Stomach smooth muscle (tissue), 2 donors: ENCODE results near the gene PKHD1.
"Not testable (repeated sequence)": the region's sequence is repeated elsewhere in the genome, so short reads cannot be mapped to it uniquely, and the experiment has no call there.

Experiments
- H3K27ac ChIP-seq: one replicate; pipeline ENCODE4 v1.7.0; 2013; ENCODE audit warnings: mild to moderate bottlenecking, low read length, inconsistent platforms
- H3K27me3 ChIP-seq, 2 donors: one replicate each; pipeline ENCODE4 v1.7.0; 2013; ENCODE audit warnings: low read length in 2 of 2; ENCODE audit not compliant: insufficient read depth in 2 of 2, control insufficient read depth in 1 of 2
- H3K36me3 ChIP-seq, 2 donors: one replicate each; pipeline ENCODE4 v1.7.0; 2013; ENCODE audit warnings: low read length in 2 of 2; ENCODE audit not compliant: control insufficient read depth in 2 of 2, insufficient read depth in 2 of 2
- H3K4me1 ChIP-seq: one replicate; pipeline ENCODE4 v1.7.0; 2013; ENCODE audit warnings: low read length; ENCODE audit not compliant: control insufficient read depth, insufficient read depth
- H3K4me3 ChIP-seq, 2 donors: one replicate each; pipeline ENCODE4 v1.7.0; 2013; ENCODE audit warnings: low read length in 2 of 2
- H3K9ac ChIP-seq, 2 donors: one replicate each; pipeline ENCODE4 v1.7.0; 2013; ENCODE audit warnings: low read length in 2 of 2, mild to moderate bottlenecking in 1 of 2
- H3K9me3 ChIP-seq, 2 donors: one replicate each; pipeline ENCODE4 v1.7.0; 2013; ENCODE audit warnings: low read length in 2 of 2; ENCODE audit not compliant: control insufficient read depth in 2 of 2
- donor health status: healthy.
- donor health status: Pancreatic carcinoma.

PKHD1 gene

GRCh38 chr6:51865176-51865575 lies 222.2 kb downstream of the PKHD1 start:
- H3K4me1 ChIP-seq: no peaks in the 10 kb centered on the region
- H3K36me3 ChIP-seq: no peaks in the 10 kb centered on the region
- H3K9me3 ChIP-seq: peaks cover 0 to 3% of the 10 kb centered on the region in 2 donors
- no peak overlapping the region for H3K4me3 ChIP-seq
- no peaks in the 10 kb centered on the region for H3K27me3 ChIP-seq
- no peak overlapping the region for H3K9ac ChIP-seq
- no peak overlapping the region for H3K27ac ChIP-seq

- Histone ChIP-seq H3K27ac (no peak overlapping the region), H3K4me3 (no peak overlapping the region), H3K36me3 (no peaks in the 10 kb centered on the region), H3K9ac (no peak overlapping the region), H3K4me1 (no peaks in the 10 kb centered on the region), H3K27me3 (no peaks in the 10 kb centered on the region), H3K9me3 (no peaks in the 10 kb centered on the region)
Measured at GRCh38 chr6:51857134-51857533, 230.3 kb downstream of the PKHD1 start.

- Histone ChIP-seq H3K36me3 (no peaks in the 10 kb centered on the region), H3K4me3 (no peak overlapping the region), H3K4me1 (no peaks in the 10 kb centered on the region), H3K27me3 (no peaks in the 10 kb centered on the region), H3K27ac (no peak overlapping the region), H3K9ac (no peak overlapping the region), H3K9me3 (no peaks in the 10 kb centered on the region)
Measured at GRCh38 chr6:51856508-51856907, 230.9 kb downstream of the PKHD1 start.

GRCh38 chr6:51855310-51856082 lies 231.9 kb downstream of the PKHD1 start:
- H3K9me3 ChIP-seq: no peaks in the 10 kb centered on the region
- no peak overlapping the region for H3K9ac ChIP-seq
- no peak overlapping the region for H3K4me3 ChIP-seq
- no peaks in the 10 kb centered on the region for H3K36me3 ChIP-seq
- no peaks in the 10 kb centered on the region for H3K4me1 ChIP-seq
- no peak overlapping the region for H3K27ac ChIP-seq
- no peaks in the 10 kb centered on the region for H3K27me3 ChIP-seq

GRCh38 chr6:51854876-51855275 lies 232.5 kb downstream of the PKHD1 start:
- no peak overlapping the region for H3K27ac ChIP-seq
- H3K4me1 ChIP-seq: no peaks in the 10 kb centered on the region
- H3K36me3 ChIP-seq: no peaks in the 10 kb centered on the region
- no peaks in the 10 kb centered on the region for H3K9me3 ChIP-seq
- no peak overlapping the region for H3K4me3 ChIP-seq
- H3K27me3 ChIP-seq: no peaks in the 10 kb centered on the region
- no peak overlapping the region for H3K9ac ChIP-seq

GRCh38 chr6:51854347-51854746 lies 233.1 kb downstream of the PKHD1 start:
- H3K9me3 ChIP-seq: no peaks in the 10 kb centered on the region
- H3K4me3 ChIP-seq: no peak overlapping the region

GRCh38 chr6:51853109-51853508 lies 234.3 kb downstream of the PKHD1 start:
- not testable (repeated sequence) for H3K27me3 ChIP-seq, H3K36me3 ChIP-seq, H3K9ac ChIP-seq, H3K4me1 ChIP-seq, H3K9me3 ChIP-seq, H3K4me3 ChIP-seq, H3K27ac ChIP-seq

More at GRCh38 chr6:51854347-51854746, 233.1 kb downstream of the PKHD1 start:
- Histone ChIP-seq H3K4me1 (no peaks in the 10 kb centered on the region), H3K9ac (no peak overlapping the region), H3K27ac (no peak overlapping the region), H3K36me3 (no peaks in the 10 kb centered on the region), H3K27me3 (no peaks in the 10 kb centered on the region)

- Histone ChIP-seq H3K9ac (no peak overlapping the region), H3K9me3 (no peaks in the 10 kb centered on the region), H3K4me1 (no peaks in the 10 kb centered on the region), H3K36me3 (no peaks in the 10 kb centered on the region), H3K27ac (no peak overlapping the region), H3K27me3 (no peaks in the 10 kb centered on the region), H3K4me3 (no peak overlapping the region)
Measured at GRCh38 chr6:51846531-51846930, 240.9 kb downstream of the PKHD1 start.

GRCh38 chr6:51844336-51844735 lies 243.1 kb downstream of the PKHD1 start:
- Histone ChIP-seq H3K4me3 (no peak overlapping the region), H3K27ac (no peak overlapping the region), H3K4me1 (no peaks in the 10 kb centered on the region), H3K27me3 (no peaks in the 10 kb centered on the region), H3K9ac (no peak overlapping the region), H3K36me3 (no peaks in the 10 kb centered on the region), H3K9me3 (no peaks in the 10 kb centered on the region)

GRCh38 chr6:51843456-51844056 lies 243.9 kb downstream of the PKHD1 start:
- Histone ChIP-seq H3K27me3 (no peaks in the 10 kb centered on the region), H3K36me3 (no peaks in the 10 kb centered on the region), H3K4me1 (no peaks in the 10 kb centered on the region), H3K9ac (no peak overlapping the region), H3K4me3 (no peak overlapping the region), H3K27ac (no peak overlapping the region), H3K9me3 (no peaks in the 10 kb centered on the region)

- Histone ChIP-seq H3K27ac (no peak overlapping the region), H3K9ac (no peak overlapping the region), H3K27me3 (no peaks in the 10 kb centered on the region), H3K4me1 (no peaks in the 10 kb centered on the region), H3K36me3 (no peaks in the 10 kb centered on the region), H3K9me3 (no peaks in the 10 kb centered on the region), H3K4me3 (no peak overlapping the region)
Measured at GRCh38 chr6:51842804-51843378, 244.5 kb downstream of the PKHD1 start.
